Measurements from ENCODE around the gene CBFA2T3.

CBFA2T3 gene

DNA sequence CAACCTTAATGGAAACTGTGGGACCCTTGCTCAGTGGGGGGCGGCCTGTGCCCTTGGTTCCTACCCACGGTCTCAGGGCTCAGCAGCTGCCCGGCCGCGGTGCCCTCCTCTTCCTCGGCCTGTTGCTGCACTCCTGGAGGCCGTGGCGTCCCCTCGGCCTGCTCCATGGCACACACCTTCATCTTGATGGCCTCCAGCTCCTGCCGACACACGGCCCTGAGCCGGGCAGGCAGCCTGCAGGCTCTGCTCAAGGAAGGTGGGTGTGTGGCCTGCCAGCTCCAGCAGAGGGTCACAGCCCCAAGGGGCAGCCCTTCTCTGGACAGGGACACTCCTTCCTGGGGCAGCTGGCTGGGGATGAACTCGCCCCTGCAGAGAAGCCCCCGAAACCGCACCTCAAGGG is 111.3 kb downstream of the CBFA2T3 start:
- Histone ChIP-seq H3K27me3 (ENCODE audit: control insufficient read depth in 2 of 2, insufficient read depth in 2 of 2, low read length in 2 of 2) (peaks cover under 1 to 13% of the 10 kb centered on the region in 2 donors), H3K4me3 (ENCODE audit: low read length in 2 of 2) (no peak overlapping the region), H3K4me1 (ENCODE audit: control insufficient read depth in 2 of 2, insufficient read depth in 2 of 2, low read length in 2 of 2) (no peaks in the 10 kb centered on the region), H3K27ac (ENCODE audit: low read depth in 2 of 2, low read length in 2 of 2) (no peak overlapping the region), H3K36me3 (ENCODE audit: control insufficient read depth in 2 of 2, insufficient read depth in 2 of 2, low read length in 2 of 2) (peaks cover 6 to 16% of the 10 kb centered on the region in 2 donors), H3K9me3 (ENCODE audit: control insufficient read depth in 2 of 2, low read length in 2 of 2) (no peaks in the 10 kb centered on the region), H3K9ac (ENCODE audit: low read depth in 1 of 2, low read length in 2 of 2) (no peak overlapping the region)

DNA sequence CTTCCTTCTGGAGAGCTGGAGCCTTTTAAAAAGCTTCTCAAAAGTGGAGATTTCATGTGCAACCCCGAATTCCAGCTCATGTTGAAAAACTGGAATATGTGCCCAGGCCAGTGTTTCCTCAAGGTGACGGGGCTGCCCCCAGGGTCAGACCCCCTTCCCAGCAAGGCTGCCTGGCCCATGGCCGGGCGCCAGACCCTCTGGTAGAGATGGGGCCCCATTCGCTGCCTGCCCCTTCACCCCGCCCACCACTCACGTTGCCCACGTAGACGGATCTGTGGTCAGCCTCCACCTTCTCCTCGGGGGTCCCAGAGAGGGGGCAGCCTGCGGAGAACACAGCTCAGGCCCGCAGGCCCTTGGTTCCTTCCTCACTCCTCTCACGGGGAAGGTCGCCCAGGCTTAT is 111.7 kb downstream of the CBFA2T3 start:
- no peaks in the 10 kb centered on the region for H3K9me3 ChIP-seq (ENCODE audit: control insufficient read depth in 2 of 2, low read length in 2 of 2)
- no peak overlapping the region for H3K9ac ChIP-seq (ENCODE audit: low read depth in 1 of 2, low read length in 2 of 2)
- no peaks in the 10 kb centered on the region for H3K4me1 ChIP-seq (ENCODE audit: control insufficient read depth in 2 of 2, insufficient read depth in 2 of 2, low read length in 2 of 2)
- no peak overlapping the region for H3K4me3 ChIP-seq (ENCODE audit: low read length in 2 of 2)
- no peak overlapping the region for H3K27ac ChIP-seq (ENCODE audit: low read depth in 2 of 2, low read length in 2 of 2)
- peaks cover 0 to 13% of the 10 kb centered on the region in 2 donors for H3K27me3 ChIP-seq (ENCODE audit: control insufficient read depth in 2 of 2, insufficient read depth in 2 of 2, low read length in 2 of 2)
- peaks cover 10 to 19% of the 10 kb centered on the region in 2 donors for H3K36me3 ChIP-seq (ENCODE audit: control insufficient read depth in 2 of 2, insufficient read depth in 2 of 2, low read length in 2 of 2)

DNA sequence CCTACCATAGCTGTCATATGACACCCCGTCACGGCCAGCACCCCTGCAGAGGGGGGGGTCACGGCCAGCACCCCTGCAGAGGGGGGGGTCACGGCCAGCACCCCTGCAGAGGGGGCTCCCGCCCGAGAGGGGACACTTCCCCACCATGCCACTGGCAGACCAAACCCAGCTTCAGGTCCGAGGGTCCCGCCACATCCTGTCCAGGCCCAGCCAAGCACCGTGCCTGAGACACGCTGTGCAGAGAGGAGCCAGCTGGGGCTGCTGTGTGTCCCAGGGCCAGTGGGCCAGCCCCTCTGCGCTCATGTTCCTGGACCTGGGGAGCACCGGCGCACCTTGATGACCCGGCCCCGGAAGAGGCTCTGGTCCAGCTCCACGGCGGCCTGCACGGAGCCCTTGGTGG is 112.5 kb downstream of the CBFA2T3 start:
- Histone ChIP-seq H3K9me3 (ENCODE audit: control insufficient read depth in 2 of 2, low read length in 2 of 2) (no peaks in the 10 kb centered on the region), H3K4me1 (ENCODE audit: control insufficient read depth in 2 of 2, insufficient read depth in 2 of 2, low read length in 2 of 2) (no peaks in the 10 kb centered on the region), H3K36me3 (ENCODE audit: control insufficient read depth in 2 of 2, insufficient read depth in 2 of 2, low read length in 2 of 2) (peaks cover 18 to 27% of the 10 kb centered on the region in 2 donors), H3K4me3 (ENCODE audit: low read length in 2 of 2) (no peak overlapping the region), H3K27me3 (ENCODE audit: control insufficient read depth in 2 of 2, insufficient read depth in 2 of 2, low read length in 2 of 2) (peaks cover 0 to 9% of the 10 kb centered on the region in 2 donors), H3K9ac (ENCODE audit: low read depth in 1 of 2, low read length in 2 of 2) (no peak overlapping the region), H3K27ac (ENCODE audit: low read depth in 2 of 2, low read length in 2 of 2) (no peak overlapping the region)

DNA sequence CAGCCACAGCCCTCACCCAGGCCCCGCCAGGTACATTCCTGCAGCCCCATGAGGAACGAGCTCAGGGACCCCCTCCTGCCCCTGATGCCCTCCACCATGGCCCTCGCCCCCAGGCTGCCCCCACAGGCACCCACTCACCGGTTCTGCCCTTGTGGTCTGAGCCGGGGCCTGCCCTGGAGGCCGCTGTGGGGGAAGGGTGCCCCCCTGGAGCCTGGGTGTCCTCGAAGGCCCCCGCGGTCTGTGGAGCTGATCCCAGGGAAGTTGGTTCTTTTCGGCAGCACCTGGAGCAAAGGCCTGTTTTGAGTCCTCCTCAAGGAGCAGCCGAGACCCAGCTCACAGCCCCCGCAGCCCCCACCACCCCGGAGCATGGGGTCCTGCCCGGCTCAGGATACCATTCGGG is 112.9 kb downstream of the CBFA2T3 start:
- H3K27me3 ChIP-seq (ENCODE audit: control insufficient read depth in 2 of 2, insufficient read depth in 2 of 2, low read length in 2 of 2), result peaks cover 0 to 5% of the 10 kb centered on the region in 2 donors
- H3K27ac ChIP-seq (ENCODE audit: low read depth in 2 of 2, low read length in 2 of 2), result no peak overlapping the region
- H3K36me3 ChIP-seq (ENCODE audit: control insufficient read depth in 2 of 2, insufficient read depth in 2 of 2, low read length in 2 of 2), result peaks cover 21 to 31% of the 10 kb centered on the region in 2 donors
- H3K9me3 ChIP-seq (ENCODE audit: control insufficient read depth in 2 of 2, low read length in 2 of 2), result no peaks in the 10 kb centered on the region
- no peak overlapping the region for H3K4me3 ChIP-seq (ENCODE audit: low read length in 2 of 2)
- H3K4me1 ChIP-seq (ENCODE audit: control insufficient read depth in 2 of 2, insufficient read depth in 2 of 2, low read length in 2 of 2), result no peaks in the 10 kb centered on the region
- H3K9ac ChIP-seq (ENCODE audit: low read depth in 1 of 2, low read length in 2 of 2), result no peak overlapping the region

DNA sequence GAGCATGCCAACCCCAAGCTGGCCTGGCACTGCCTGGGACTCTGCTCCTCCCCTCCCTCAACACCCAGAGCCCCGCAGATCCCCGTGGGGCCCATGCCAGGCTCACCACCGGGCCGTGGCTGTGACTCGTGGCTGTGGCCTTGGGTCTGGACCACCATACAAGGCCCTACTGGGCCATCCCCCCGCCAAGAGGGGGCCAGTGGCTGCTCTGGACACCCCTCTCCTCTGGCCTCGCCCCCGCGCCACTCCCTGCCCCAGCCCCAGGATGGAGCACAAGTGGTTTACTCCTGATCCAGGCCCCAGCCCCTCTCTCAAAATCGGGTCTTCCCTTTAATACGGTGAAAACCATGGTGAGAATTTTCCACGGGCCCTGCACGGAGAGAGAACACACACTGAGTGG is 113.6 kb downstream of the CBFA2T3 start:
- Histone ChIP-seq H3K27me3 (ENCODE audit: control insufficient read depth in 2 of 2, insufficient read depth in 2 of 2, low read length in 2 of 2) (no peaks in the 10 kb centered on the region), H3K4me3 (ENCODE audit: low read length in 2 of 2) (no peak overlapping the region), H3K27ac (ENCODE audit: low read depth in 2 of 2, low read length in 2 of 2) (no peak overlapping the region), H3K9ac (ENCODE audit: low read depth in 1 of 2, low read length in 2 of 2) (no peak overlapping the region), H3K36me3 (ENCODE audit: control insufficient read depth in 2 of 2, insufficient read depth in 2 of 2, low read length in 2 of 2) (peaks cover 21 to 37% of the 10 kb centered on the region in 2 donors), H3K4me1 (ENCODE audit: control insufficient read depth in 2 of 2, insufficient read depth in 2 of 2, low read length in 2 of 2) (peaks cover 0 to under 1% of the 10 kb centered on the region in 2 donors), H3K9me3 (ENCODE audit: control insufficient read depth in 2 of 2, low read length in 2 of 2) (no peaks in the 10 kb centered on the region)

DNA sequence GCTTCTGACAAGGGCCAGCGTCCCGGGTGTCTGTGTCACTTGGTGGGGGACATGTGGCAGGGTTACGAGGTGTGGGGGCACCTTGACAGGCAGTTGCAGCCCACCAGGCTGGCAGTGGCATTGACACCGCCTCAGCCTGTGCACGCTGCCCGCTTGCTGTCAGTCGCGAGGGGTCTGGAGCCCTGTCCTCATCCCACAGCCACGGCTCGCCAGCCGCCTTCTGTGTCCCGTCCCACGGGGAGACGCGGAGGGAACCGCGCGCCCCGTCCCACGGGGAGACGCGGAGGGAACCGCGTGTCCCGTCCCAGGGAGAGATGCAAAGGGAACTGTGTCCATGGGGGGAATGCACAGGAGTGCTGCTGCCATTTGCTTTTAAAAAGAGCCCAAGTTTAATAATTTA is 114.0 kb downstream of the CBFA2T3 start:
- Histone ChIP-seq H3K4me1 (ENCODE audit: control insufficient read depth in 2 of 2, insufficient read depth in 2 of 2, low read length in 2 of 2) (peaks cover 4 to 5% of the 10 kb centered on the region in 2 donors), H3K4me3 (ENCODE audit: low read length in 2 of 2) (no peak overlapping the region), H3K27me3 (ENCODE audit: control insufficient read depth in 2 of 2, insufficient read depth in 2 of 2, low read length in 2 of 2) (no peaks in the 10 kb centered on the region), H3K9me3 (ENCODE audit: control insufficient read depth in 2 of 2, low read length in 2 of 2) (no peaks in the 10 kb centered on the region), H3K27ac (ENCODE audit: low read depth in 2 of 2, low read length in 2 of 2) (no peak overlapping the region), H3K9ac (ENCODE audit: low read depth in 1 of 2, low read length in 2 of 2) (no peak overlapping the region), H3K36me3 (ENCODE audit: control insufficient read depth in 2 of 2, insufficient read depth in 2 of 2, low read length in 2 of 2) (peaks cover 21 to 37% of the 10 kb centered on the region in 2 donors)

DNA sequence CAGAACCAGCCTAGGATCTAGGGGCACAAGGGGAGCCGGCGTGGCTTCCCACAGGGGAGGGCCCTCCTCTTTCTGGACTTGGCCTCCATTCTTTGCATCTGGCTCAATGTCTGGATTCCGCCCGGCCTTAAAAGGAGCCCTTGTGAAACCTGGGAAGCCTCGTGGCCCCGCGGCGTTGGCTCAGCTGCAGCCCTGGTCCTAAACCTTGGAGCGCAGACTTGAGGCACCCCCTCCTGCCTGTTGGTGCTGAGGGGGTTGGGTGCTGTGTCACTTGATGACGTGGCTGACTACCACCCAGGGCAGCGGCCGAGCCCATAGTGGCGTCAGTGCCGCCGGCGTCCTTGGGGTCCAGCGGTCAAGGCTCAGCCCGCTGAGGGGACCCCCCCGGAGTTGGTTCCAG is 115.6 kb downstream of the CBFA2T3 start:
- H3K4me1 ChIP-seq (ENCODE audit: control insufficient read depth in 2 of 2, insufficient read depth in 2 of 2, low read length in 2 of 2), result peaks cover 6 to 11% of the 10 kb centered on the region in 2 donors
- peaks cover 21 to 37% of the 10 kb centered on the region in 2 donors for H3K36me3 ChIP-seq (ENCODE audit: control insufficient read depth in 2 of 2, insufficient read depth in 2 of 2, low read length in 2 of 2)
- H3K27me3 ChIP-seq (ENCODE audit: control insufficient read depth in 2 of 2, insufficient read depth in 2 of 2, low read length in 2 of 2), result no peaks in the 10 kb centered on the region
- H3K9ac ChIP-seq (ENCODE audit: low read depth in 1 of 2, low read length in 2 of 2), result no peak overlapping the region
- H3K9me3 ChIP-seq (ENCODE audit: control insufficient read depth in 2 of 2, low read length in 2 of 2), result no peaks in the 10 kb centered on the region
- no peak overlapping the region for H3K27ac ChIP-seq (ENCODE audit: low read depth in 2 of 2, low read length in 2 of 2)
- no peak overlapping the region for H3K4me3 ChIP-seq (ENCODE audit: low read length in 2 of 2)

DNA sequence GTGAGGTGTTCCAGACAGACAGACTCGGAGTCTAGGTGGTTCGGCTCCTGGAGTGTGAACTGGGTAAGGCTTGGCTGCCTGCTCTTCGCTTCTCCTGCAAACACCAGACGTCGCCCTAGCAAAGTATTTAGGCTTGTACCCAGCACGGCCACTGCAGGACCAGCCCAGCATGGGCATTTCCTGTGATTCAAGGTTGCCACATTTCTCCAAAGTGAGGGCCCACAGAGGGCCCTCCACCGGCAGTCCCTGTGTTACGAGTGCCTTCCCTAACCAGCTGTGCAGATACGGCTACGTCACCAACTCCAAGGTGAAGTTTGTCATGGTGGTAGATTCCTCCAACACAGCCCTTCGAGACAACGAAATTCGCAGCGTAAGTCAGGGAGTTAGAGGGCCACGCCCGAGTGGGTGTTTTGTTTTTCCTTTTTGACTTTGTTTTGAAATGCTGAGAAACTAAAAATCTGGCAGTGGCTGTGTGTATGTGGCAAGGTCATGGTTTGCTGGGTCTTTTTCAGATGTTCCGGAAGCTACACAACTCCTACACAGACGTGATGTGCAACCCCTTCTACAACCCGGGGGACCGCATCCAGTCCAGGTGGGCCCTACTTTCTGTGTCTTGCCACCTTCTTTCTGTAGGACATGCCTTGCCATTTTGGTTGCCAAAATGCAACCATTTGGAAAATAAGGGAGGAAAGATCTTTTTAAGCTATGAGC is 117.5 kb downstream of the CBFA2T3 start:
- H3K27ac ChIP-seq (ENCODE audit: low read depth in 2 of 2, low read length in 2 of 2), result no peak overlapping the region
- H3K9ac ChIP-seq (ENCODE audit: low read depth in 1 of 2, low read length in 2 of 2), result no peak overlapping the region
- no peaks in the 10 kb centered on the region for H3K27me3 ChIP-seq (ENCODE audit: control insufficient read depth in 2 of 2, insufficient read depth in 2 of 2, low read length in 2 of 2)
- no peak overlapping the region for H3K4me3 ChIP-seq (ENCODE audit: low read length in 2 of 2)
- peaks cover 13 to 16% of the 10 kb centered on the region in 2 donors for H3K4me1 ChIP-seq (ENCODE audit: control insufficient read depth in 2 of 2, insufficient read depth in 2 of 2, low read length in 2 of 2)
- peaks cover 21 to 37% of the 10 kb centered on the region in 2 donors for H3K36me3 ChIP-seq (ENCODE audit: control insufficient read depth in 2 of 2, insufficient read depth in 2 of 2, low read length in 2 of 2)
- H3K9me3 ChIP-seq (ENCODE audit: control insufficient read depth in 2 of 2, low read length in 2 of 2), result no peaks in the 10 kb centered on the region

DNA sequence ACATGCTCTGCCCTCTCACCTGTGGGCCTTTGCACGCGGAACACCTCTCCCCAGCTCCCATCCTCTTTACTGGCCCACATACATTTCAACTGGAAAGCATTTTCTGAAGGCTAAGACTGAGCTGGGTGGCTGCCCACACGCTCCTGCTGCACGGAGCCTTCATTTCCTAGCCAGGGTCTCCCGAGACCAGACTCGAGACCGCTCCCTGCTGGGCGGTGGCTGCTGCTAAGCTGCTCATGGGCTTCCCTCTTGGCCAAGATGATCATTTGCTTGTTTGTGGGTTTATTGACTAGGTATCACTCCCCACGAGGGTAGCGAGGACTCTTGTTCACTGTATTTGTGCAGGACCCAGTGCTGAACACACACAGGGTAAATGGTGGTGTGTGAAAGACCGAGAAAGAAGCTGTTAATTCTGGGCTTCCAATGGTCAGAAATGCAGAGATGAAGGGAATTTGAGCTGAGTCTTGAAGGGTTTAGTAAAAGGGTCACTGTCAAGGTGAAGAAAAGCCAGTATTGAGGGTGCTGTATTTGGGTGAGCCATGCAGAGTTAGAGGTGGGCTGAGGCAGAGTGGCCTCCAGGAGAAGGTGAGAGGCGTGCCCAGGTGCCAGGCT is 119.2 kb downstream of the CBFA2T3 start:
- Histone ChIP-seq H3K4me1 (ENCODE audit: control insufficient read depth in 2 of 2, insufficient read depth in 2 of 2, low read length in 2 of 2) (peaks cover 16% of the 10 kb centered on the region in 2 donors), H3K9me3 (ENCODE audit: control insufficient read depth in 2 of 2, low read length in 2 of 2) (no peaks in the 10 kb centered on the region), H3K9ac (ENCODE audit: low read depth in 1 of 2, low read length in 2 of 2) (peak overlapping the region; percentile 74 to 85), H3K36me3 (ENCODE audit: control insufficient read depth in 2 of 2, insufficient read depth in 2 of 2, low read length in 2 of 2) (peaks cover 21 to 37% of the 10 kb centered on the region in 2 donors), H3K27ac (ENCODE audit: low read depth in 2 of 2, low read length in 2 of 2) (peak overlapping the region in 1 of 2 donors; percentile 52), H3K4me3 (ENCODE audit: low read length in 2 of 2) (peak overlapping the region; percentile 93 to 94), H3K27me3 (ENCODE audit: control insufficient read depth in 2 of 2, insufficient read depth in 2 of 2, low read length in 2 of 2) (no peaks in the 10 kb centered on the region)

DNA sequence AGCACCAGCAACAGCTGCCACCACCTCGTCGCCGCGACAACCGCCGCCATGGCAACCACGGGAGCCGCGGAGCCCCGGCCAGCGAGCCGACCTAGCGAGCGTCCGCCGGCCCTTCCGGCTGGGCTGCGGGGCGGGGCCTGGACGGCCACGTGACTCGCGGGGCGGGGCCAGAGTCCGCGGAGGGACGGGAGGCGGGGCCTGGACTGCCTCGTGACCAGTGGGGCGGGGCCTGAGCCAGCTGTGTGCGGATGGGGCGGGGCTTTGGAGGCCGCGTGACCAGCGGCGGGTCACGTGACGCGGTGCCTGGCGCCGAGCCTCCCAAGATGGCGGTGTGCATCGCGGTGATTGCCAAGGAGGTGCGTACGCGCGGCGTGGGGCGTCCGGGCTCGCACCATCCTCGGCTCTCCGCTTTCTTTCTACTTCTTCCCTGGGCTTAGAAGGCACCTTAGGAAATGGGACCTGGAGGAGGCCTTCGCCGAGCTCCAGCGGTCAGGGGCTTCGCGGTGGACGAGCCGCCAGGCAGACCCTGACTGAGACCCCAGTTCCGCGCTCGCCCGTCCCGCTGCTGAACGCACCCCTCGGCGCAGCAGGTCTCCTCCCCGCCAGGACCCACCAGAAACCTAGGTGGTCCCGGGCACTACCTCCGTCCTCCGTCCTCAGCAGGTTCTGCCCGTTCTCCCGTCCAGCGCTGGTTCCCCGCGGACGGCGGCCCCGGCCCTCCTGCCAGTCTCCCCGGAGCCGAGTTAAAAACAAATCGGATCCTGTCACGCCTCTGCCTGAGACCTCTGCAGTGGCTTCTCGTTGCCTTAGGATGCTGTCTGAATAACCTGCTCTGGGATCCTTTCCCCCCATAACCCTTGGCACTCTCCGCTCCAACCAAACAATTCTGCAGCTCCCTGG is 119.9 kb downstream of the CBFA2T3 start, which contains the start of the genes GALNS and TRAPPC2L:
Gene GALNS, minus strand, starts transcription at position 120 of the 900 bp plus-strand sequence. Its CDS starts 70 bp downstream, at position 50.
Gene TRAPPC2L, plus strand, starts transcription at position 300 of the 900 bp plus-strand sequence. Its CDS starts 24 bp downstream, at position 324.
- Histone ChIP-seq H3K4me1 (ENCODE audit: control insufficient read depth in 2 of 2, insufficient read depth in 2 of 2, low read length in 2 of 2) (peaks cover 16% of the 10 kb centered on the region in 2 donors), H3K9ac (ENCODE audit: low read depth in 1 of 2, low read length in 2 of 2) (peak within 1 kb of the TSS; percentile 74 to 85)

More for the DNA sequence above, 119.9 kb downstream of the CBFA2T3 start, which contains the start of the genes GALNS and TRAPPC2L:
- Histone ChIP-seq H3K27ac (ENCODE audit: low read depth in 2 of 2, low read length in 2 of 2) (peak within 1 kb of the TSS; percentile 56 to 67), H3K27me3 (ENCODE audit: control insufficient read depth in 2 of 2, insufficient read depth in 2 of 2, low read length in 2 of 2) (no peaks in the 10 kb centered on the region), H3K9me3 (ENCODE audit: control insufficient read depth in 2 of 2, low read length in 2 of 2) (no peaks in the 10 kb centered on the region), H3K36me3 (ENCODE audit: control insufficient read depth in 2 of 2, insufficient read depth in 2 of 2, low read length in 2 of 2) (peaks cover 17 to 29% of the 10 kb centered on the region in 2 donors), H3K4me3 (ENCODE audit: low read length in 2 of 2) (peak within 1 kb of the TSS; percentile 93 to 94)

Measured in mucosa of rectum (tissue), 2 donors.